EL (cell line): ENCODE measurements around the gene MCF2L2.
A peak's percentile ranks its signal among the peaks of the same experiment; 100 is the strongest.
"Not testable (repeated sequence)": the region's sequence is repeated elsewhere in the genome, so short reads cannot be mapped to it uniquely, and the experiment has no call there.

Experiments used
- DNase-seq: peaks from one replicate; pipeline ENCODE4 v3.0.0-alpha.2; 2016

The MCF2L2 gene

GRCh38 chr3:183428447-183429211 lies at the start of gene MCF2L2:
MCF2L2 (minus strand) TSS chr3:183428619; CDS start chr3:183427977, 642 bp downstream.
- DNase-seq: peak; percentile 46

GRCh38 chr3:183477801-183478456 lies 49.5 kb upstream of the MCF2L2 start:
- DNase-seq: no peak

- not testable (repeated sequence) for DNase-seq
Measured at GRCh38 chr3:183475764-183476162, 47.3 kb upstream of the MCF2L2 start.

GRCh38 chr3:183475016-183475763 lies 46.8 kb upstream of the MCF2L2 start:
- DNase-seq: no peak

- DNase-seq: no peak
Measured at GRCh38 chr3:183473969-183474368, 45.5 kb upstream of the MCF2L2 start.

- DNase-seq: no peak
Measured at GRCh38 chr3:183472155-183472554, 43.7 kb upstream of the MCF2L2 start.

GRCh38 chr3:183468424-183468823 lies 40.0 kb upstream of the MCF2L2 start:
- DNase-seq: no peak

- DNase-seq: no peak
Measured at GRCh38 chr3:183466575-183466974, 38.2 kb upstream of the MCF2L2 start.

GRCh38 chr3:183465710-183466109 lies 37.3 kb upstream of the MCF2L2 start:
- not testable (repeated sequence) for DNase-seq

GRCh38 chr3:183464480-183464879 lies 36.1 kb upstream of the MCF2L2 start:
- DNase-seq: no peak

GRCh38 chr3:183460081-183461055 lies 31.9 kb upstream of the MCF2L2 start:
- no peak for DNase-seq

- peak; percentile 49 for DNase-seq
Measured at GRCh38 chr3:183455089-183455488, 26.7 kb upstream of the MCF2L2 start.

- no peak for DNase-seq
Measured at GRCh38 chr3:183454064-183454463, 25.6 kb upstream of the MCF2L2 start.

GRCh38 chr3:183449791-183450190 lies 21.4 kb upstream of the MCF2L2 start:
- peak; percentile 39 for DNase-seq

- DNase-seq: peak; percentile 53
Measured at GRCh38 chr3:183449391-183449790, 21.0 kb upstream of the MCF2L2 start.

GRCh38 chr3:183448369-183449128 lies 20.1 kb upstream of the MCF2L2 start:
- DNase-seq: no peak

- peak; percentile 85 for DNase-seq
Measured at GRCh38 chr3:183447206-183448001, 19.0 kb upstream of the MCF2L2 start.

GRCh38 chr3:183446838-183447205 lies 18.4 kb upstream of the MCF2L2 start:
- DNase-seq: no peak

GRCh38 chr3:183444748-183445147 lies 16.3 kb upstream of the MCF2L2 start:
- no peak for DNase-seq
